H9 (cell line): ENCODE results near the gene TGFB3. TPM values are rescaled to one million over a fixed set of nuclear protein-coding genes. Genes with fewer than 3 reads are reported as not detected.

Experiments used
- DNase-seq: peaks from one replicate; pipeline ENCODE4 v3.0.0-alpha.2; 2017
- H2AFZ ChIP-seq: one replicate; pipeline ENCODE4 v1.6.1; 2013; ENCODE audit warnings: mild to moderate bottlenecking, low read length, control low read depth, moderate library complexity
- H2AK5ac ChIP-seq: 2 replicates; pipeline ENCODE4 v1.6.1; 2013; ENCODE audit warnings: low read length, control low read depth, mixed read lengths; ENCODE audit not compliant: insufficient read length
- H2BK120ac ChIP-seq: one replicate; pipeline ENCODE4 v1.6.1; 2013; ENCODE audit warnings: low read depth, mild to moderate bottlenecking, low read length, control low read depth, inconsistent platforms; ENCODE audit not compliant: poor library complexity, severe bottlenecking
- H2BK12ac ChIP-seq: 2 replicates; pipeline ENCODE4 v1.6.1; 2013; ENCODE audit warnings: low read length, control low read depth, mixed read lengths, low read depth; ENCODE audit not compliant: insufficient read length
- H2BK15ac ChIP-seq: 2 replicates; pipeline ENCODE4 v1.6.1; 2013; ENCODE audit warnings: low read depth, low read length, control low read depth
- H2BK20ac ChIP-seq: one replicate; pipeline ENCODE4 v1.6.1; 2013; ENCODE audit warnings: low read depth, mild to moderate bottlenecking, low read length, control low read depth, inconsistent platforms; ENCODE audit not compliant: poor library complexity, severe bottlenecking
- H2BK5ac ChIP-seq: 2 replicates; pipeline ENCODE4 v1.6.1; 2013; ENCODE audit warnings: low read length, control low read depth, mixed read lengths; ENCODE audit not compliant: insufficient read length
- H3K14ac ChIP-seq: 2 replicates; pipeline ENCODE4 v1.6.1; 2013; ENCODE audit warnings: low read length, control low read depth; ENCODE audit not compliant: insufficient read depth
- H3K18ac ChIP-seq: 2 replicates; pipeline ENCODE4 v1.6.1; 2013; ENCODE audit warnings: low read depth, mild to moderate bottlenecking, mixed read lengths, low read length, control low read depth; ENCODE audit not compliant: insufficient read length
- H3K23ac ChIP-seq: 2 replicates; pipeline ENCODE4 v1.6.1; 2013; ENCODE audit warnings: low read length, control low read depth, mixed read lengths, low read depth; ENCODE audit not compliant: insufficient read length
- H3K23me2 ChIP-seq: 2 replicates; pipeline ENCODE4 v1.6.1; 2013; ENCODE audit warnings: low read depth, mild to moderate bottlenecking, mixed read lengths, low read length, control low read depth; ENCODE audit not compliant: insufficient read length, poor library complexity, severe bottlenecking
- H3K27ac ChIP-seq: 2 replicates; pipeline ENCODE4 v1.5.1; 2013; ENCODE audit warnings: low read length, control low read depth, mixed read lengths, low read depth; ENCODE audit not compliant: insufficient read length
- H3K27me3 ChIP-seq: 2 replicates; pipeline ENCODE4 v1.6.1; 2013; ENCODE audit warnings: low read length, control low read depth, inconsistent platforms; ENCODE audit not compliant: insufficient read depth
- H3K4ac ChIP-seq: 2 replicates; pipeline ENCODE4 v1.6.1; 2013; ENCODE audit warnings: low read depth, mild to moderate bottlenecking, control low read depth, inconsistent platforms, low read length, moderate library complexity
- H3K4me1 ChIP-seq: 2 replicates; pipeline ENCODE4 v1.6.1; 2013; ENCODE audit warnings: low read length, control low read depth, inconsistent platforms; ENCODE audit not compliant: insufficient read depth
- H3K4me2 ChIP-seq: 2 replicates; pipeline ENCODE4 v1.6.1; 2013; ENCODE audit warnings: low read length, control low read depth, mixed read lengths; ENCODE audit not compliant: insufficient read length, insufficient read depth
- H3K56ac ChIP-seq: 2 replicates; pipeline ENCODE4 v1.6.1; 2013; ENCODE audit warnings: low read depth, mild to moderate bottlenecking, mixed read lengths, low read length, control low read depth; ENCODE audit not compliant: insufficient read length
- H3K79me1 ChIP-seq: 2 replicates; pipeline ENCODE4 v1.6.1; 2013; ENCODE audit warnings: low read depth, mild to moderate bottlenecking, moderate library complexity, low read length, control low read depth, inconsistent platforms; ENCODE audit not compliant: insufficient read depth, poor library complexity, severe bottlenecking
- H3K79me2 ChIP-seq: 2 replicates; pipeline ENCODE4 v1.6.1; 2013; ENCODE audit warnings: low read length, control low read depth, inconsistent platforms; ENCODE audit not compliant: insufficient read depth
- H3K9ac ChIP-seq: 2 replicates; pipeline ENCODE4 v1.6.1; 2013; ENCODE audit warnings: low read length, control low read depth, mixed read lengths; ENCODE audit not compliant: insufficient read length; ENCODE audit errors: extremely low read depth
- H3K9me3 ChIP-seq: one replicate; pipeline ENCODE4 v1.6.1; 2013; ENCODE audit warnings: low read depth, low read length, inconsistent platforms; ENCODE audit not compliant: control insufficient read depth
- H3T11ph ChIP-seq: one replicate; pipeline ENCODE4 v1.6.1; 2013; ENCODE audit warnings: mild to moderate bottlenecking, low read length, control low read depth, inconsistent platforms
- H4K20me1 ChIP-seq: one replicate; pipeline ENCODE4 v1.6.1; 2013; ENCODE audit not compliant: control insufficient read depth, insufficient read length, insufficient read depth
- H4K5ac ChIP-seq: 2 replicates; pipeline ENCODE4 v1.6.1; 2013; ENCODE audit warnings: low read depth, mild to moderate bottlenecking, mixed read lengths, low read length, control low read depth; ENCODE audit not compliant: insufficient read length
- H4K8ac ChIP-seq: replicated peaks from 2 replicates; pipeline ENCODE4 v1.6.1; 2013; ENCODE audit warnings: low read length, control low read depth, mixed read lengths, low read depth; ENCODE audit not compliant: insufficient read length
- H4K91ac ChIP-seq: 2 replicates; pipeline ENCODE4 v1.6.1; 2013; ENCODE audit warnings: low read depth, mild to moderate bottlenecking, moderate library complexity, mixed read lengths, low read length, control low read depth; ENCODE audit not compliant: insufficient read length
- H3K27ac Mint-ChIP-seq, 3 experiments: 2 replicates in 2 of 3; 3 replicates in 1 of 3; pipeline ENCODE4 v1.8.0; 2020 to 2021; ENCODE audit warnings: mixed read lengths in 3 of 3, mild to moderate bottlenecking in 1 of 3, moderate library complexity in 1 of 3
- H3K27me3 Mint-ChIP-seq: 2 replicates; pipeline ENCODE4 v1.8.0; 2021; ENCODE audit warnings: low read depth, mild to moderate bottlenecking, moderate library complexity, mixed read lengths
- H3K36me3 Mint-ChIP-seq, 3 experiments: 2 replicates in 2 of 3; 3 replicates in 1 of 3; pipeline ENCODE4 v1.8.0; 2020 to 2021; ENCODE audit warnings: low read depth in 3 of 3, mixed read lengths in 3 of 3; ENCODE audit not compliant: insufficient read depth in 1 of 3
- H3K4me1 Mint-ChIP-seq, 2 experiments: 2 replicates each; pipeline ENCODE4 v1.8.0; 2020; ENCODE audit warnings: mixed read lengths in 2 of 2
- H3K4me3 Mint-ChIP-seq, 2 experiments: 2 replicates in 1 of 2; 3 replicates in 1 of 2; pipeline ENCODE4 v1.8.0; 2020 to 2021; ENCODE audit warnings: mild to moderate bottlenecking in 2 of 2, mixed read lengths in 2 of 2, moderate library complexity in 1 of 2
- H3K9me3 Mint-ChIP-seq, 2 experiments: 2 replicates in 1 of 2; 3 replicates in 1 of 2; pipeline ENCODE4 v1.8.0; 2020; ENCODE audit warnings: mild to moderate bottlenecking in 2 of 2, mixed read lengths in 2 of 2, moderate library complexity in 1 of 2
- CTCF ChIP-seq: fragments of 200-600 bp; sonication (generic); conservative IDR thresholded peaks from 3 replicates; pipeline ENCODE4 v1.8.0; 2021; ENCODE audit warnings: antibody characterized with exemption, mild to moderate bottlenecking
- WGBS: extraction: QIAGEN DNeasy Blood & Tissue Kit; methylation state at CpG from one replicate; pipeline ENCODE4 v1.1.7; 2013; ENCODE audit warnings: missing lambda C conversion rate, low lambda C conversion rate, mixed read lengths; ENCODE audit not compliant: insufficient read length; ENCODE audit errors: extremely low coverage; 5-methylcytosine and 5-hydroxymethylcytosine counted together
- total RNA-seq: library from RNA; stranded (reverse); gene quantifications from 2 replicates; pipeline ENCODE4 v1.2.1, GENCODE V29; 2021

Gene TGFB3
- total RNA-seq, 1 experiment from 2014 or later = 0.37 TPM

GRCh38 chr14:75909630-75910029, 72.2 kb downstream of the TGFB3 start:
- H4K8ac ChIP-seq = no peak overlapping the region
- no peaks in the 10 kb centered on the region for H3K27me3 Mint-ChIP-seq
- H2BK120ac ChIP-seq = no peak overlapping the region
- H4K5ac ChIP-seq = no peak overlapping the region
- no peak overlapping the region for H3K18ac ChIP-seq
- H3K79me1 ChIP-seq = no peaks in the 10 kb centered on the region
- H3K27me3 ChIP-seq = no peaks in the 10 kb centered on the region
- no peak overlapping the region for H3T11ph ChIP-seq
- H2BK20ac ChIP-seq = no peak overlapping the region
- no peaks in the 10 kb centered on the region for H3K23me2 ChIP-seq
- no peak overlapping the region for H2BK12ac ChIP-seq
- no peak overlapping the region for H3K23ac ChIP-seq
- H3K79me2 ChIP-seq = no peaks in the 10 kb centered on the region
- no peak overlapping the region for H3K4me3 Mint-ChIP-seq
- H3K36me3 Mint-ChIP-seq = no peaks in the 10 kb centered on the region; a peak in 1 of 7 replicates
- no peak overlapping the region for H3K9ac ChIP-seq
- H3K56ac ChIP-seq = no peak overlapping the region
- no peak overlapping the region for H2BK15ac ChIP-seq
- H3K4me2 ChIP-seq = no peak overlapping the region
- no CpG with 5 or more reads among the region's 3 CpGs for WGBS
- TF ChIP-seq CTCF = no peak
- no peak overlapping the region for H3K27ac ChIP-seq
- H2AK5ac ChIP-seq = no peak overlapping the region
- H3K9me3 ChIP-seq = no peaks in the 10 kb centered on the region
- no peak for DNase-seq
- no peak overlapping the region for H4K91ac ChIP-seq
- H3K4ac ChIP-seq = no peak overlapping the region
- no peak overlapping the region for H2AFZ ChIP-seq
- H2BK5ac ChIP-seq = no peak overlapping the region
- H3K4me1 ChIP-seq = no peaks in the 10 kb centered on the region
- peaks cover 17 to 18% of the 10 kb centered on the region in 2 experiments for H3K4me1 Mint-ChIP-seq
- H4K20me1 ChIP-seq = no peaks in the 10 kb centered on the region
- H3K9me3 Mint-ChIP-seq = no peaks in the 10 kb centered on the region
- no peak overlapping the region for H3K27ac Mint-ChIP-seq
- no peak overlapping the region for H3K14ac ChIP-seq

Other genes with a start within 250 kb of the TGFB3 start
- gene IFT43, start 3.8 kb upstream of the TGFB3 start, total RNA-seq = 18.6 and 21.2 TPM in 2 replicates
- 76.7 and 77.2 TPM in 2 replicates for gene GPATCH2L, start 169.9 kb upstream of the TGFB3 start, total RNA-seq